ENCODE data around the gene HID1. TPM values are rescaled to one million over a fixed set of nuclear protein-coding genes. Genes with fewer than 3 reads are reported as not detected.
"Not testable (repeated sequence)": the region's sequence is repeated elsewhere in the genome, so short reads cannot be mapped to it uniquely, and the experiment has no call there.

The HID1 gene
- total RNA-seq, 1 donor from 2014 or later = 3.5 TPM

DNA sequence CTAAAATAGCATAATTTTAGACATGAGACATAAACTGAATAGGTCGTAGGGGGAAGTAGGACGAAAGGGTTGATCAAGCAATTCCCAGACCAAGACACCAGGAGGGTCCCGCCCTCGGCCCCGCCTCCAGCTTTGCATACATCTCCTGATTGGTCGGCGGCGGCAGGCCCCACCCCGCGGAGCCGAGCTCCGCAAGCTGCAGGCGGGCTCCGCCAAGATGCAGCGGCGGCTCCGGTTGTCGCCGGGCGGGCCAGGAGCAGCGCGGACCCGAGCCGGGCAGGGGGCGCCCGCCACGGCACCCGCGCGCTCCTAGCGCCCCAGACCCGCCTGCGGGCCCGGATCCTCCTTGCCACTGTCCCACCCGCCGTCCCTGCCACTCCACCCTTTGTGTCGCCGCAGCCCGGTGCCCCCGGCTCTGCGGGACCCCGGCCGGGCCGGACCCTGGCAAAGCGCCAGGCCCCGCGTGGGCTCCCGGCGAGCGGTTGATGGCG is 14.9 kb upstream of the HID1 start, which contains the start of gene CDR2L:
Gene CDR2L, plus strand, starts transcription at position 215 of the 491 bp plus-strand sequence. CDS start 412 bp downstream, outside the sequence.
- Mint-ChIP-seq H3K27me3 (ENCODE audit: insufficient read depth, low read depth) (peaks cover 4% of the 10 kb centered on the region), H3K4me1 (peaks cover 14% of the 10 kb centered on the region), H3K4me3 (peak within 1 kb of the TSS; percentile 92), H3K27ac (peak within 1 kb of the TSS; percentile 74), H3K9me3 (no peaks in the 10 kb centered on the region), H3K36me3 (peaks cover 2% of the 10 kb centered on the region)
- peaks cover 14% of the 10 kb centered on the region for H3F3A ChIP-seq (ENCODE audit: low read depth)
- H3K27ac ChIP-seq = peak within 1 kb of the TSS; percentile 40
- peak within 1 kb of the TSS; percentile 98 for H3K4me3 ChIP-seq
- peak within 1 kb of the TSS; percentile 80 for H3K4me2 ChIP-seq
- no peaks in the 10 kb centered on the region for H3K36me3 ChIP-seq
- peak within 1 kb of the TSS; percentile 33 for H3K9ac ChIP-seq
- H3K79me2 ChIP-seq (ENCODE audit: low read depth) = peaks cover 27% of the 10 kb centered on the region
- H2AFZ ChIP-seq (replicated peaks) = peak within 1 kb of the TSS; percentile 90
- H3K4me1 ChIP-seq = peaks cover 5% of the 10 kb centered on the region
- TF ChIP-seq EZH2 (IDR thresholded peaks at IDR 0.05) (no peak), EZH2phosphoT487 (IDR thresholded peaks at IDR 0.05) (no peak)
- TF ChIP-seq, protein P1, sequence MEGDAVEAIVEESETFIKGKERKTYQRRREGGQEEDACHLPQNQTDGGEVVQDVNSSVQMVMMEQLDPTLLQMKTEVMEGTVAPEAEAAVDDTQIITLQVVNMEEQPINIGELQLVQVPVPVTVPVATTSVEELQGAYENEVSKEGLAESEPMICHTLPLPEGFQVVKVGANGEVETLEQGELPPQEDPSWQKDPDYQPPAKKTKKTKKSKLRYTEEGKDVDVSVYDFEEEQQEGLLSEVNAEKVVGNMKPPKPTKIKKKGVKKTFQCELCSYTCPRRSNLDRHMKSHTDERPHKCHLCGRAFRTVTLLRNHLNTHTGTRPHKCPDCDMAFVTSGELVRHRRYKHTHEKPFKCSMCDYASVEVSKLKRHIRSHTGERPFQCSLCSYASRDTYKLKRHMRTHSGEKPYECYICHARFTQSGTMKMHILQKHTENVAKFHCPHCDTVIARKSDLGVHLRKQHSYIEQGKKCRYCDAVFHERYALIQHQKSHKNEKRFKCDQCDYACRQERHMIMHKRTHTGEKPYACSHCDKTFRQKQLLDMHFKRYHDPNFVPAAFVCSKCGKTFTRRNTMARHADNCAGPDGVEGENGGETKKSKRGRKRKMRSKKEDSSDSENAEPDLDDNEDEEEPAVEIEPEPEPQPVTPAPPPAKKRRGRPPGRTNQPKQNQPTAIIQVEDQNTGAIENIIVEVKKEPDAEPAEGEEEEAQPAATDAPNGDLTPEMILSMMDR (IDR thresholded peaks at IDR 0.05) = peak; percentile 6
- DNase-seq (ENCODE audit: low spot score) = peak; percentile 98
- H4K20me1 ChIP-seq (ENCODE audit: low read depth) = peaks cover 18% of the 10 kb centered on the region
- H3K9me3 ChIP-seq (ENCODE audit: low read depth) = no peaks in the 10 kb centered on the region
- H3K27me3 ChIP-seq = no peaks in the 10 kb centered on the region

DNA sequence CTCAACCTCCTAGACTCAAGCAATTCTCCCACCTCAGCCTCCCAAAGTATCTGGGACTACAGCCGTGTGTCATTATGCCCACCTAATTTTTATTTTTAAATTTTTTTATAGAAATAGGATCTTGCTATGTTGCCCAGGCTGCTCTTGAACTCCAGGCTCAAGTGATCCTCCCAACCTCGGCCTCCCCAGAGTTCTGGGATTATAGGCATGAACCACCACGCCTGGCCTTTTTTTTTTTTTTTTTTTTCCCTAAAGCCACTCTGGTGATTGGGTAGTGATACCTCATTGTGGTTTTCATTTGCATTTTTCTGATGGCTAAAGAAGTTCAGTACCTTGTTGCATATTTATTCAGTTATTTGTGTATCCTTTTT is 13.6 kb upstream of the HID1 start:
- peaks cover 8% of the 10 kb centered on the region for H3K4me1 ChIP-seq
- no peak for TF ChIP-seq EZH2 (IDR thresholded peaks at IDR 0.05)
- TF ChIP-seq, protein P1 (IDR thresholded peaks at IDR 0.05) = no peak
- no peak for TF ChIP-seq EZH2phosphoT487 (IDR thresholded peaks at IDR 0.05)
- DNase-seq (ENCODE audit: low spot score) = no peak
- H3F3A ChIP-seq (ENCODE audit: low read depth) = peaks cover 18% of the 10 kb centered on the region
- no peaks in the 10 kb centered on the region for H3K36me3 Mint-ChIP-seq
- no peak overlapping the region for H3K9ac ChIP-seq
- peaks cover 6% of the 10 kb centered on the region for H3K27me3 Mint-ChIP-seq (ENCODE audit: insufficient read depth, low read depth)
- no peak overlapping the region for H3K4me3 Mint-ChIP-seq
- H3K4me2 ChIP-seq = no peak overlapping the region
- H3K4me3 ChIP-seq = no peak overlapping the region
- no peak overlapping the region for H3K27ac Mint-ChIP-seq
- no peaks in the 10 kb centered on the region for H3K27me3 ChIP-seq
- peaks cover 27% of the 10 kb centered on the region for H3K79me2 ChIP-seq (ENCODE audit: low read depth)
- no peaks in the 10 kb centered on the region for H3K9me3 Mint-ChIP-seq
- peaks cover 14% of the 10 kb centered on the region for H4K20me1 ChIP-seq (ENCODE audit: low read depth)
- no peak overlapping the region for H3K27ac ChIP-seq
- H3K9me3 ChIP-seq (ENCODE audit: low read depth) = no peaks in the 10 kb centered on the region
- peaks cover 20% of the 10 kb centered on the region for H3K4me1 Mint-ChIP-seq
- H2AFZ ChIP-seq (replicated peaks) = no peak overlapping the region
- no peaks in the 10 kb centered on the region for H3K36me3 ChIP-seq

DNA sequence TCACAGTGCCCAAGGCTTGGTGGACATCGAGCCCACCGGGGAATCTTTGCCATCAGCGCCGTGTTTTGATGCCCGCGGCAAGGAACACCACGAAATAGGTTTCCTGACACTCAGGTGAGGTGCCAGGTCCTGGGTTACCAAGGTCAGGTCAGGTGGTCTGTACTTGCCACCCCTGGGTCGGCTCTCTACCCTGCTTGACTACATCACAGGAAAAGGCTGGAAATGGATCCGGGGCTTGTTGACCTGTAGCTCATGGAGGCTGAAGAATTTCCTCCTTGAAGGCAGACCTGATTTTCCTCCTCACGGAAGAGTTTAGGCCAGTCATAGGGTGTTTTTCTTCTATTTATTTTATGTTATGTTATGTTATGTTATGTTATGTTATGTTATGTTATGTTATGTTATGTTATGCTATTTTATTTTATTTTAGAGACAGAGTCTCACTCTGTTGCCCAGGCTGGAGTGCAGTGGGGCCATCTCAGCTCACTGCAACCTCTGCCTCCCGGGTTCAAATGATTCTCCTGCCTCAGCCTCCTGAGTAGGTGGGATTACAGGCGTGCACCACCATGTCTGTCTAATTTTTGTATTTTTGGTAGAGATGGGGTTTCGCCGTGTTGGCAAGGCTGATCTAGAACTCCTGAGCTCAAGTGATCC is 10.2 kb upstream of the HID1 start:
- not testable (repeated sequence) for H3K27ac ChIP-seq
- H3K27ac Mint-ChIP-seq = peak overlapping the region; percentile 63
- peak overlapping the region; percentile 59 for H3K4me3 ChIP-seq

More for the DNA sequence above, 10.2 kb upstream of the HID1 start:
- not testable (repeated sequence) for H3K9me3 Mint-ChIP-seq; H4K20me1 ChIP-seq (ENCODE audit: low read depth); H3K9me3 ChIP-seq (ENCODE audit: low read depth); H3K36me3 Mint-ChIP-seq; H3K79me2 ChIP-seq (ENCODE audit: low read depth); H3K9ac ChIP-seq; H3K36me3 ChIP-seq; H3K4me1 ChIP-seq
- peaks cover 16% of the 10 kb centered on the region for H3K27me3 ChIP-seq
- H3K4me2 ChIP-seq = peak overlapping the region; percentile 89
- peak; percentile 40 for DNase-seq (ENCODE audit: low spot score)
- peak overlapping the region; percentile 74 for H2AFZ ChIP-seq (replicated peaks)
- peaks cover 20% of the 10 kb centered on the region for H3F3A ChIP-seq (ENCODE audit: low read depth)
- Mint-ChIP-seq H3K27me3 (ENCODE audit: insufficient read depth, low read depth) (peaks cover 15% of the 10 kb centered on the region), H3K4me3 (peak overlapping the region; percentile 90), H3K4me1 (peaks cover 13% of the 10 kb centered on the region)
